GM18951 (cell line): ENCODE data around the gene GRIK4.

Experiments used
- POLR2A ChIP-seq: IDR thresholded peaks from 4 replicates; pipeline ENCODE4 v1.6.1; 2011; ENCODE audit warnings: mild to moderate bottlenecking; ENCODE audit not compliant: insufficient read length, insufficient read depth; ENCODE audit errors: extremely low read depth
- in situ Hi-C: fragments of 300-500 bp; cut with MboI; formaldehyde crosslinking; loops from one replicate; pipeline ENCODE4 v1.12.0; 2022; ENCODE audit warnings: low sequenced_read_pairs, mixed read lengths, inconsistent platforms; ENCODE audit not compliant: unreplicated experiment

Gene GRIK4

GRCh38 chr11:120710354-120711131, 199.0 kb downstream of the GRIK4 start:
- in situ Hi-C loops = no loop called here
- no peak for TF ChIP-seq POLR2A

- no peak for TF ChIP-seq POLR2A
- in situ Hi-C loops = no loop called here
Measured at GRCh38 chr11:120712014-120712413, 200.5 kb downstream of the GRIK4 start.

GRCh38 chr11:120712881-120713280, 201.3 kb downstream of the GRIK4 start:
- no peak for TF ChIP-seq POLR2A
- in situ Hi-C loops = no loop called here

- in situ Hi-C loops = no loop called here
- TF ChIP-seq POLR2A = no peak
Measured at GRCh38 chr11:120713296-120713695, 201.7 kb downstream of the GRIK4 start.

GRCh38 chr11:120714438-120714837, 202.9 kb downstream of the GRIK4 start:
- in situ Hi-C loops = no loop called here
- TF ChIP-seq POLR2A = no peak

GRCh38 chr11:120715239-120715638, 203.7 kb downstream of the GRIK4 start:
- TF ChIP-seq POLR2A = no peak
- in situ Hi-C loops = no loop called here

- TF ChIP-seq POLR2A = no peak
- in situ Hi-C loops = no loop called here
Measured at GRCh38 chr11:120717042-120717441, 205.5 kb downstream of the GRIK4 start.

- in situ Hi-C loops = no loop called here
- TF ChIP-seq POLR2A = no peak
Measured at GRCh38 chr11:120717623-120718022, 206.1 kb downstream of the GRIK4 start.

GRCh38 chr11:120718171-120718570, 206.6 kb downstream of the GRIK4 start:
- no peak for TF ChIP-seq POLR2A
- in situ Hi-C loops = no loop called here

GRCh38 chr11:120719348-120719747, 207.8 kb downstream of the GRIK4 start:
- in situ Hi-C loops = no loop called here
- no peak for TF ChIP-seq POLR2A

GRCh38 chr11:120720760-120721159, 209.2 kb downstream of the GRIK4 start:
- in situ Hi-C loops = no loop called here
- TF ChIP-seq POLR2A = no peak

GRCh38 chr11:120722524-120722923, 211.0 kb downstream of the GRIK4 start:
- TF ChIP-seq POLR2A = no peak
- in situ Hi-C loops = no loop called here

- no peak for TF ChIP-seq POLR2A
- in situ Hi-C loops = no loop called here
Measured at GRCh38 chr11:120723751-120724150, 212.2 kb downstream of the GRIK4 start.

GRCh38 chr11:120727752-120728151, 216.2 kb downstream of the GRIK4 start:
- in situ Hi-C loops = no loop called here
- TF ChIP-seq POLR2A = no peak
